HPDE6-E6E7 (cell line): ENCODE data around the gene LAMC2.

Experiments used
- DNase-seq: peaks from one replicate; pipeline ENCODE4 v3.0.0; 2011; ENCODE audit warnings: missing footprints; ENCODE audit errors: extremely low spot score

LAMC2 gene

GRCh38 chr1:183287191-183287675 lies 101.2 kb downstream of the LAMC2 start:
- no peak for DNase-seq

- DNase-seq = no peak
Observed at GRCh38 chr1:183288583-183288982, 102.5 kb downstream of the LAMC2 start.

- no peak for DNase-seq
Observed at GRCh38 chr1:183289051-183289496, 103.0 kb downstream of the LAMC2 start.

GRCh38 chr1:183290628-183291027 lies 104.6 kb downstream of the LAMC2 start:
- DNase-seq = no peak

GRCh38 chr1:183291216-183291762 lies 105.2 kb downstream of the LAMC2 start:
- DNase-seq = no peak

- no peak for DNase-seq
Observed at GRCh38 chr1:183291802-183292514, 105.9 kb downstream of the LAMC2 start.

- DNase-seq = no peak
Observed at GRCh38 chr1:183293241-183293640, 107.2 kb downstream of the LAMC2 start.

DNA sequence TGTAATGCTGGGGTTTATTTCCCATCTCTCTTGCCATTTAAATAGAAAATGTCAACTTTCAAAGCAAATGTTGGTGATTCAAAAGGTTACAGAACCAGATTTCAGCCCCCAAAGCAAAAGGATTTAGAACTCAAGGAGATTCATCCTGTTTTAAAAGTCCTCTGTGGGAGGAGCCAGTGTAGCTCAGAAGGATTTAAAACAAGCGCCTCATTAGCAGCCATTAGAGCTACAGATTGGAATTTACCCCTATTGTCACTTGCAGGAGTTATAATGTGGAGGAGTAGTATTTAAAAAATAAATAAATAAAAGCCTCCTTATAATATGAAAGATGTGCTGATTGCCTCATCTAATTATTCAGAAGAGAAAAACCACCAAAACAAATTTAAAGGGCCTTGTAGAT lies 107.8 kb downstream of the LAMC2 start:
- DNase-seq = no peak
